Cortex of kidney (tissue), 1 donor: ENCODE data around the gene TAF4B.
"Not testable (repeated sequence)": the region's sequence is repeated elsewhere in the genome, so short reads cannot be mapped to it uniquely, and the experiment has no call there.

ENCODE experiments used
- DNase-seq: peaks from one replicate; lab custom pipeline; 2025; lab: John Stamatoyannopoulos, UW

Gene TAF4B

DNA sequence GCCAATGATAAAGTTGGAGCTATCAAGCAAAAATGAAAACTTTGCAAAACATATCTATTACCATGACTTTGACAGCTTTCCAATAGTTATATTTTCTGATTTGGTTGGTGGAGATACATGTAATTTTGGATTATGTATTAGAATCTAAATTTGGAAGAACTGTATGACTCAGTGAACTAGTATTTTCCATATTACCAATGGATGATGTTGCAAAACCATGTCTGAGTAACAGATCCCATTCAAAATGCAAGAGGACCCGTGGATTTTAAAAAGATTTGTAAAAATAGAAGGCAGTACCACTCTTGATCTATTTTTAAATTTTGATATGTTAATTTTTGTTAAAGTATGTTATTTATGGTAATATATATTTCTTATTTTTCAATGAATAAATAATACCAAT lies 83.0 kb downstream of the TAF4B start:
- no peak for DNase-seq

DNA sequence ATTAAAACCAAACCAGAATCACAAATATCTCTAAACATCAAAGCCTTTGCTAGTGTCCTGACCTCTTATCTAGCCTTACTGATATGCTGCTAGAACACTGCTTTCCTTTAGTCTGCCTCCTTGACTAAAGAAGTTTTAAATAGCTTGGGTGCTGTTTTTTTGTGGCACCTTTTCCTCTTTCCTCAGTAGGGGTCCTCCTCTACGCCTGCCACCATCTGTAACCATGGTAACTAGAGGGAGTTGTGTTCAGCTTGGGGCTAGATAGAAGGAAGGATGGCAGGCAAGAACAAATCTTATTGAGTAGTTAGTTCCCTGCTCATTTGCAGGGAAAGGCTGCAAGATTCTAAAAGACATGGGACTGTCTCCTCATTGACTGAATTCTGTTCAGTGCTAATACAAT lies 86.0 kb downstream of the TAF4B start:
- no peak for DNase-seq

DNA sequence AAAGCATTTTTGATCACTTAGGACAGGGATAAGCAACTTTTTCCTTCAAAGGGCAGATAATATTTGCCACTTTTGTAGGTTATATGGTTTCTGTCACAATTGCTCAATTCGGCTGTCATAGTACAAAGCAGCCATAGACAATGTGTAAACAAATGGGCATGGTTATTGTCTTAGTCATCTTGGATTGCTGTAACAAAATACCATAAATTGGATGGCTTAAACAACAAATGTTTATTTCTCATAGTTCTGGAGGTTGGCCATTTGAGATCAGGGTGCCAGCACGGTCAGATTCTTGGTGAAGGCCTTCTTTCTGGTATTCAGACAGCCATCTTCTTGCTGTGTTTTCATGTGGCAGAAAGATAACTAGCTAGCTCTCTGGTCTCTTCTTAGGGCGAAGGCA lies 91.2 kb downstream of the TAF4B start:
- no peak for DNase-seq

DNA sequence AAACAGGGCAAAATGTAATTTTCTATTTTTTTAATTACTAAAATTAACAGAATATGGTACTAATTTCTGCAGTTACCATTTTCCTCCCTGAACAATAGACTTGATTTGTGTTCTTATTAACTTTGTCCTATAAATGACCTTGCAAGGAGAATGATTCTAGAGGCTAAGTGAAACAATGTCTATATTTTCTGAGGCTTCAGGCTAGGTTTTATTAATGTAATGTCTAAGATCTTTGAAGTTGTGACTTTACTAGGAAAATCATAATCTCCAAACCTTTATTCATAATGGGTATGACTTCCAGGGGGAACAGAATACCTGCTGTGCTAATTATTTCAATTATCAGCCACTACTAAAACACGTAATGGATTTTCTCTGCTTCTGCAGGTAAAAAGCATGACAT lies 94.4 kb downstream of the TAF4B start:
- no peak for DNase-seq

DNA sequence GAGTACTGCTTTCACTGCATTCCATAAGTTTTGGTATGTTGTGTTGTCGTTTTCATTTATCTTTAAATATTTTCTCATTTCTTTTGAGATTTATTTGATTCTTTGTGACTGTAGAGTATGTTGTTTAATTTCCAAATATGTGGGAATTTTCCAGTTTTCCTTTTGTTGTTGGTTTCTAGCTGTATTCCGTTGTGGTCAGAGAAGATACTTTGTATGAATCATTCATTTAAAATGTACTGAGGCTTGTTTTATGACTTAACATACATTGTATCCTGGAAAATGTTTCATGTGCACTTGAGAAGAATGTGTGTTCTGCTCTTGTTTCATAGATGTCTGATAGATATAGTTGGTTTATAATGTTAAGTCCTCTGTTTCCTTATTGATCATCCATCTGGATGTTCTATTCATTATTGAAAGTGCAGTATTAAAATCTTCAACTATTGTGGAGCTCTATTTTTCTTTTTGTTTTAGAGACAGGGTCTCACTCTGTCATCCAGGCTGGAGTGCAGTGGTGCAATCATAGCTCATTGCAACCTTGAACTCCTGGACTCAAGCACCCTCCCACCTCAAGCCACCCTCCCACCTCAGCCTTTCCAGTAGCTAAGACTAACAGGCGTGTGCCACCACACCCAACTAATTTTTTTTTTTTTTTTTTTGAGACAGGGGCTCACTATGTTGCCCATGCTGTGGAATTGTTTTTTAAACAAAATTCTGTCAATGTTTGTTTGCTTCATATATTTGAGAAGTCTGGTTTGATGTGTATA lies 96.8 kb downstream of the TAF4B start:
- no peak for DNase-seq

DNA sequence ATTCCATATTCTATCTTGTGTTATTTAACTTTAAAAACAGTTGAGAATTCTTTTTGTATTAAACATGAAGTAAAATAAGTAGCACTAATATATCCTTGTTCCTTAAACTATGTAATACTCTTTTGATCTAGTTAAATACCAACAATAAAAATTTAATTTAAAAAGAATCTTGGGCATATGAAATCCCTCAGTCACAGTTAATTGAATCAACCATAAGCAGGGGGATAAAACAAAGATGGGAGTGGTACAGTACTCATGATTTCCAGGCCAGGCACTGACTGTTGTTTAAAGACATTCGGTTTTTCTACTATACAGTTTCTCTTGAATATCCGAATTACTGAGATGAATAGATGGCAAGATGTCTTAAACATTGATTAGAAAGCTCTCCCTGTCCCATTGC lies 99.5 kb downstream of the TAF4B start:
- DNase-seq = no peak

DNA sequence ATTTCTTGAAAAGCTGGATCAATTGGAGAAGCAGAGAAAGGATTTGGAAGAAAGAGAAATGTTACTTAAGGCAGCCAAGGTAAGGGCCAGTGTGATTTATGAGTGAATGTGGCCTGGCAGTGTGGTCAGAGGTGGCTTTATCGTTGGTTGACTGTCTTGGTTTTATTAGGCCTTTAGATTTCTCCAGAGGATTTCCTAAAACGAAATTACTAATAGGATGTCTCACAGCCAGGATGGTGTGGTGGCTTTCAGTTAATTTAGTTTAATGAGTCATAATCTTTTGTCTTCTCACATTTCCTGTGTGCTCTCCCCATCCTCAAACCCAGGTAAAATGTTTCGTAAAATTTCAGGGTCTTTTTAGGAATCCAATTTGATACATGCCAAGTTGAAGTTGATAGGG lies 100.8 kb downstream of the TAF4B start:
- no peak for DNase-seq

DNA sequence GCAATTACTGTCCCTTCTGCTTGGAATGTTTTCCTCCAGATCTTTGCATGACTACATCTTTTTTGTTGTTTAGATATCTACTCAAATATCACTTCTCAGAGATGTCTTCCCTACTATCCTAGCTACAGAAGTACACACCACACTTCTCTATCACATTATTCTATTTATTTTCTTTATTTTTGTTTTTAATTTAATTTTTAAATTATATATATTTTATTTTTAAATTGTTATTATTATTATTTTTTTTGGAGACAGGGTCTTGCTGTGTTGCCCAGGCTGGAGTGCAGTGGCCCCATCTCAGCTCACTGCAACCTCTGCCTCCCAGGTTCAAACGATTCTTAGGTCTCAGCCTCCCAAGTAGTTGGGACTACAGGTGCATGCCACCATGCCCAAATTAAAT lies 106.7 kb downstream of the TAF4B start:
- DNase-seq = no peak

DNA sequence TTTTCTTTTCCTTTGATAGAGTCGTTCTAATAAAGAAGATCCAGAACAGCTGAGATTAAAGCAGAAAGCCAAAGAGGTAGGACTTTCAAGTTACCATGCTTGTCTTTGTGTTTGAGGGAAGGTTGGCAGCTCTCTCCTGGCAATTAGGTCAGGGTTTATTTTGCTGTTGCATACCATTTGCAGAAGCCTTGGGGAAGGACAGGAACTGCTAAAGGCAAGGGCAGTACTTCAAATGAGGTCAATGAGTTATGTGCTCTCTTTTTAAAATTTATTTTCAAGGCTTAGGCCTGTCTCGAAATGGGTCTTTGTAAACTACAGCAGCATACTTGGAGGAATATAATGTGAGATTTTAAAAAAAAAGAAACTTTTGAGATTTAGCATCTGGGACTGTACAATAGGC lies 108.9 kb downstream of the TAF4B start:
- DNase-seq = no peak

DNA sequence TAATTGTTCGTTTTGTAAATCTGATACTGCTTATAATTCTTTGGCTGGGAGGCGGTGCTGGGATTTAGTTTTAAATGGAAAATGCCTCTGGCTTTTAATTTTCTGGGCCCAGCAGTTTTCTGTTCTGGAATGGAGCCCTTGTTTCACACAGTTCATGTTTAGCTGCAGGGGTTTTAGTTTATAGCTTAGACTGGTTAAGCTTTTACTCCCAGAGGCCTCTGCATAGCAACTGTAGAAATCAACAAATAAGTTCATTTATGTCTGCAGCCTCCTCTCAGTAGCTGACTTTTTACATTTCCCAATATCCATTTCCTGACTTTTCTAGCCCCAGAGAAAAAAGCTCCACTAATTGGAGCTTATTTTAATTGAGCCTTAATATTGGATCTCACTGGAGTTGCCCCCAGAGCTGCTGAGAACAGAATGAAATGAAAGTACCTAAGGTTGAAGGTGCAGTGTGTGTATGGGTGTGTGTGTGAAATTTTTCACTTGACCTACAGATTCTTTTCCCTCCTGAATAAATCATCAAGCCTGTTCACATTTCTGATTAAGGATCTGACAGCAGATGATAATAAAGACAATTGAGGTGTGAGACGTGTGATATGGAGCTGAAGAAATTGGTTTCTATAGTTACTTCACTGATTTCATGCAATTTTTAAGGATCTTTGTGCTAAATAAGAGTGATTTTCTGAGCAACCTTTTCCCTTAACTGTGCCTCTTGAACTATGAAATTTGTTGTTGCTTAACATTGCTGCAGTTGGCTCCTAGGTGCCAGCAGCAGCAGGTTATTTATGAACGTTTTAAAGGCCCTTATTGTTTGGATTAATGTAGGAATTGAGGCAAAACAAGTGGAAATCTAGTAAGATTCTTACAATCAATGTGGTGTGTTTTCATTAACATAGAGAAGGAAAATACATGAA lies 109.6 kb downstream of the TAF4B start:
- DNase-seq = no peak

DNA sequence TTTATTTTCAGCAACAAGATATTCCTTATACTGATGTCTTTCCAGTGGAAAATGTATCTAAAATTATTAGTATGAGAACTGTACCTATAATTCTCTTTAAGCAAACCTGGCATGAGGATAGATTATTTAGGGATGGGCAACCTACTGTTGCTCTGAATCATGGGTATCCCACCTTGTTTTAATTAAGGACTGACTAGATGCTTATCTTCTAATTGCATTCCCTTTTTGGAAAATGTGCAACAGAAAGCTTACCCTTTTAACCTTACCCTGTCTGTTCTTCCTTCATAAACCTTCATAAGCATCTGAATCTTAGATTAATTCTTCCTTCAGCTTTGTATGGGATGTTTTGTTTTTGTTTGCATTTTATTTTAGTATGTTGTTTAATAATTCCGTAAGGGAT lies 110.3 kb downstream of the TAF4B start:
- DNase-seq = no peak

DNA sequence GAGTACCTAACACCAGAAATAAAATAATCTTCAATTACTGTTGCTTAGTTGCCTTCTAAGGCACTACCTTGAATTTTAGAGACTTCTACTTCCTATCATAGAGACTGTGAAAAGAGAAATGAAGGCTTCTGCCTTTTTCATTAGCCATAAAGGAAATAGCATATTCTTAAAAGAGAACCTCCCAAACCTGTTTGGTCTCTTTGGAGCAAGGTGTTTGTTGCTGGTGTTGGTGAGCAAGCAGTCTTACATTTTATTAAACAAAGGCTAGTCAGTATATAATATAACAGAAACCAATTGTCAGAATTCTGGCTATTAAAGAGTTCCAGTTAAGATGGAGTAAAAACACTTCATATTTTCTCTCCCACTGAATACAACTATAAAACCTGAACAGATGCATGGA lies 116.4 kb downstream of the TAF4B start:
- no peak for DNase-seq

DNA sequence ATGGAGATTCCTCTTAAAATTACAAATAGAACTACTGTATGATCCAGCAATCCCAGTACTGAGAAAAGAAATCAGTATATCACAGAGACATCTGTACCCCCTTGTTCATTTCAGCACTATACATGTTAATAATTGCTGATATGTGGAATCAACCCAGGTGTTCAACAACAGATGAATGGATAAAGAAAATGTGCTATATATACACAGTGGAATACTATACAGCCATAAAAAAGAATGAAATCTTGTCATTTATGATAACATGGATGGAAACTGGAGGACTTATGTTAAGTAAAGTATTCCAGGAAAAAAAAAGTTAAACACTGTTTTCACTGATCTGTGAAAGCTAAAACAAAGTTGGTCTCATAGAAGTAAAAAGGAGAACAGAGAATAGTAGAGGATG lies 124.7 kb downstream of the TAF4B start:
- DNase-seq = no peak

DNA sequence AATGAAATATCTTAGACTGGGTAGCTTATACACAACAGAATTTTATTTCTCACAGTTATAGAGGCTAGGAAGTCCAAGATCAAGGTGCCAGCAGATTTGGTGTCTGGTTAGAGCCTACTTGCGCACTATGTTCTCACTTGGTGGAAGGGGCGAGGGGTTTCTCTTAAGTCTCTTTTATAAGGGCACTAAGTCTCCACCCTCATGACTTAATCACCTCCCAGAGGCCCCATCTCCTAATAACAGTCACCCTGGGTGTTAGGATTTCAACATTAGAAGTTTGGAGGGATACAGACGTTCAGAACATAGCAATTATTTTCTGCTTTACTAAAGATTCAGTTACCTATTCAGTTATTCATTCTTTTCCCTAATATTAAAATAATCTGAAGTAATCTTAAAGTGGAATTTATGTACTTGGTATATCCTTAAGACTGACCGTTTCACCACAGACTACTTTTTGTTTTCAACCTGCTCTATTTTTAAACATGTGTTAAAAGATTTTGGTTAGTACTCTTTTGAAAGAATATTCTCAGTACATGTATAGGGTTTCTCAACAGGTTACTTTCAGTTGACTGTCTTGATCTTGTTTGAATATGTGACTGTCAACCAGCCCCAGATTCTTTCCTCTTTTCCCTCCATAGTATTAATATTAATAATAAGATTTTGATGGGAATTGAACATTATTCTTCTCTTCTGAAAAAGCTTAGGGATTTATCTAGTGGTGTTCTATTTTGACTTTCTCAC lies 130.0 kb downstream of the TAF4B start:
- DNase-seq = no peak

DNA sequence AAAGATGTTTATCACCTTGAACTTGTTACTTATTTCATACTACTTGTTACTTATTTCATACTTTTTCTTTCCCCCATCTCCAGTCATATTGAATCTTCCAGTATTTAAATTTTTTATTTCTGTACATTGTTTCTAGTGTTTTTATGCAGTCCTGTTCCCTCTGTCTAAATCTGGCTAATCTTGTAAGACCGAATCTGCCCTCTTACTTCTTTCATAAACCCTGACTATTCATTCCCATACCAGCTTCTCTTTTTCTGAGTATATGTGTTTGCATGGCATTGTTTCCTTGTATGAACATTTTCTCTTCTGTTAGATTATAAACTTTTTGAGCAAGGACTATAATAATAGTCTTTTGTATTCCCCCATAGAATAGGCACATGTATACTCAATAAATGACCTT lies 131.7 kb downstream of the TAF4B start:
- no peak for DNase-seq

DNA sequence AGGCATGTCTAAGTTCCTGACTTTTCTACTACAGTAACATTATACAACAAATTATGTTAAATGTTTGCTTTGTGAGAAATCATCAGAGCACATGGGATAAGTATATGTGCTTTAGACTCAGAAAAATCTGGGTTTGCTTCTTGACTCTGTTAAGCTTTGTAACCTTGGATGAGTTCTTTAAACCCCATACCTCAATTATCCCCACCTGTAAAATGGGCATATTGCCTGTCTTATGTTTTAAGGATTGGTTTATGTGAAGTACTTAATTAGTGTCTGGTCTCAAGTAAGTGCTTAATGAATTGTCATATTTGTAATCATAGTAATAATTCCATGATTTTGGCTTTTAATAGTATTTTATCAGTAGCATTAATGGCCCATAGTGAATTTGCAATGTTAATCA lies 135.8 kb downstream of the TAF4B start:
- DNase-seq = no peak

DNA sequence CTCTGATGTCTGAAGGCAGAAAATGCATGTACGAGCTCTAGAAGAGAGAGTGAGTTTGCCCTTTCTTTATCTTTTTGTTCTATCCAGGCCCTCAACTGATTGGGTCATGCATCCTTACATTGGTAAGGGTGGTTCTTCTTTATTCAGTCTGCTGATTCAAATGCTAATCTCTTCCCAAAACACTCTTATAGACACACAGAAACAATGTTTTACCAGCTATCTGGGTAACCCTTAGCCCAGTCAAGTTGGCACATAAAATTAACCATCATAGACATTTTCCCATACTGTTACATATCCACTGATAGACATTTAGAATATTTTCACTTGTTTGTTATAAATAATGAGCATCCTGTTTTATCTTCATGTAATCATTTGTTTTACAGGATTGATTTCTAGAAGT lies 141.2 kb downstream of the TAF4B start:
- no peak for DNase-seq

DNA sequence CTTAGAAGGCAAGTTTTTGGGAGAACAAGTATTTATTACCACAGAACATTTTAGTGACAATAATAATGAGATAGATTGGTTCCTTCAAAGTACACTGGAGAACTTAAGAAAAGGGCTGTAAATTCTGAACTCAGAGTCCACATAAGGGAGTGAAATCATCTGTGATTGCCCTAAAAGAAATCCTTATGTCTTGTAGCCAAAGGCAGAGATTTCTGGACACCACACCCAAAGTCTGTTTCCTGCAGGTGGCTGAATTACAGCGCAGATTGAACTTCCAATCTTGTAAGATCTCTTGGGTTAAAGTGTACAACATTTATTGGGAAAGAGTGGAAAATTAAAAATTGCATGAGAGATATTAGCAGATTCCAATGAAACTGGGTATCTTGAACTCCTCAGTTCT lies 143.8 kb downstream of the TAF4B start:
- no peak for DNase-seq

DNA sequence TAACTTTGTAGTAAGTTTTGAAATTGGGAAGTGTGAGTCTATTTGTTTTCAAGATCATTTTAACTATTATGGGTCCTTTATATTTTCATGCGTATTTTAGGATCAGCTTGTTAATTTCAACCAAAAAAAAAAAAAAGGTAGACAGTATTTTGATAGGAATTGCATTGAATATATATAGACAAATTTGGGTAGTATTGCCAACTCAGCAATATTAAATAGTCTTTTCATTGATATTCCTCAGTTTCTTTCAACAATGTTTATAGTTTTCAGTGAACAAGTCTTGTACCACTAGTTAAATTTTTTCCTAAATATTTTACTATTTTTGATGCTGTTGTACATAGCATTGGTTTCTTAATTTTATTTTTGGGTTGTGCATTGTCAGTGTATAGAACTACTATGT lies 149.9 kb downstream of the TAF4B start:
- DNase-seq = no peak

DNA sequence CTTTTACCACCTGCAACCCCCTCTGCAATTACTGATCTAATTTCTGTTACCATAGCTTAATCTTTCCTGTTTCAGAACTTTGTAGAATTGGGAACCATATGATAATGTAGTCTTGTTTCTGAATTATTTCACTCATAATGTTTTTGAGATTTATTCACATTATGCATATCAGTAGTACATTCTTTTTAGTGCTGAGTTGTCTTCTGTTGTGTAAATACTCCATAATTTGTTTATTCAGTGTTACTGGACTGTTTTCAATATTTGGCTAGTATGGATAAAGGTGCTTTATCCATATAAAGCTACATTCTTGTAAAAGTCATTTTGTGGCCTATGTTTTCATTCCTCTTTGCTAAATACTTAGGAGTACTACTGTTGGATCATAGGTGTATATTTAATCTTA lies 152.5 kb downstream of the TAF4B start:
- no peak for DNase-seq

DNA sequence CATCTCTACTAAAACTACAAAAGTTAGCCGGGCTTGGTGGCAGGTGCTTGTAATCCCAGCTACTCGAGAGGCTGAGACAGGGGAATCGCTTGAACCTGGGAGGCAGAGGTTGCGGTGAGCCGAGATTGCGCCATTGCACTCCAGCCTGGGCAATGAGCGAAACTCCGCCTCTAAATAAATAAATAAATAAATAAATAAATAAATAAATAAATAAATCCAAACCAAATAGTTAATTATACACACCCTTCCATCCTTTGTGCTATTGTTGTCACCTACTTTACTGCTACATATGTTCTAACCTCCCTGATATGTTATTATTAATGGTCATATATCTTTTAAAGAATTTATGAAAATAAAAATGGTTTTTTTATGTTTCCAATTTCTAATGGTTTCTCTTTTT lies 155.3 kb downstream of the TAF4B start:
- DNase-seq = not testable (repeated sequence)

DNA sequence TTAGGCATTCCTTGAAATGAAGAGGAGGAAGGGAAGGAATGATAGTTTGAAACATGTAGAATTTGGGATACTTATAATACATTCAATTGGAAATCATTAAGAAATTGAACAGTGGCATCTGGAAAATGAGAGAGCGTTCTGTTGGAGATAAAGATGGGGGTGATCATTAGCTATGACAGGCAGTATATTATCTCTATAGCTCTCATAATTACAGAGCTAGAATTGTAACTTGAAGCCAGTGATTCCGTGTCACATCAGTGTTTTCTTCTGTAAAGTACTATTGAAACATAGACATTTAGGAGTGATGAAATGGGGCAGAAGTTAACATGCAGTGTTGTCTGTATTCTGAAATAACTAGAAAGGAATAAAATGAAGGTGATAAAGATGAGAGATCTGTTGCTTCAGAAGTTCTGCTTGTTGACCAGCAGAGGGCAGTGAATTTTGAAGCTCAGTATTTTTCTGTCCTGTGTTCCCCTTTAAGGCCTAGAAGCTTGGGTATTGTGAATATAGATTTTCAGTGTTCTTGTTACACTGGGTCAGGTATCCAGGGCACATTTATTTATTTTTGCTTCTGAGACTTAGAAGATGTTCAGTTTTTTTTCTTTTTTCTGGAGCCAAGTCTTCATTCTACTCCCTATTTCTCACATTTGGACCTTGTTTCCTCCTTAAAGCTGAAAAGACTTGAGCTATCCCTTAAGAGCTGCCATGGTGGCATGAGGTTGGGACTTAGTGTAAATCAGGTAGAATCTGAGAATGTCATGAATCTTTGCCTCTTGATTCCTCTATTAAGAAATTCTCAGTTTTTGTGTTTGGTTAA lies 157.4 kb downstream of the TAF4B start:
- DNase-seq = no peak
